Liver (tissue), 3 donors: Measurements from ENCODE around the gene DTNB.

ENCODE experiments used
- EGR1 ChIP-seq, 2 donors: IDR thresholded peaks; 2 replicates each; pipeline ENCODE4 v1.6.1; 2016 to 2018; ENCODE audit warnings: antibody characterized with exemption in 2 of 2, low read depth in 2 of 2
- GABPA ChIP-seq, 2 donors: IDR thresholded peaks in 1 of 2; conservative IDR thresholded peaks in 1 of 2; 2 replicates each; pipeline ENCODE4 v1.6.1; 2016; ENCODE audit warnings: antibody characterized with exemption in 2 of 2, mild to moderate bottlenecking in 1 of 2, moderate library complexity in 1 of 2
- JUND ChIP-seq, 2 donors: IDR thresholded peaks; 2 replicates each; pipeline ENCODE4 v1.6.1; 2016; ENCODE audit warnings: antibody characterized with exemption in 2 of 2
- RAD21 ChIP-seq, 2 donors: IDR thresholded peaks; 2 replicates each; pipeline ENCODE4 v1.6.1; 2016; ENCODE audit warnings: antibody characterized with exemption in 2 of 2, mild to moderate bottlenecking in 2 of 2
- RXRA ChIP-seq, 2 donors: IDR thresholded peaks; 2 replicates each; pipeline ENCODE4 v1.6.1; 2017 to 2018; ENCODE audit warnings: antibody characterized with exemption in 2 of 2, mild to moderate bottlenecking in 1 of 2
- TAF1 ChIP-seq: conservative IDR thresholded peaks from 2 replicates; pipeline ENCODE4 v1.6.1; 2016; ENCODE audit warnings: antibody characterized with exemption, mild to moderate bottlenecking
- YY1 ChIP-seq: IDR thresholded peaks from 2 replicates; pipeline ENCODE4 v1.6.1; 2016; ENCODE audit warnings: antibody characterized with exemption, mild to moderate bottlenecking
- TF ChIP-seq, protein P1 (sequence below): fragments of 150-350 bp; IDR thresholded peaks from 2 replicates; pipeline ENCODE4 v1.5.1; 2017; ENCODE audit warnings: improper control_type of control experiment, low read depth, low read length; ENCODE audit not compliant: missing input control
- TF ChIP-seq, protein P2 (sequence below): IDR thresholded peaks from 2 replicates; pipeline ENCODE4 v1.6.1; 2016; ENCODE audit warnings: antibody characterized with exemption, mild to moderate bottlenecking
- TF ChIP-seq, protein P3 (sequence below): IDR thresholded peaks from 2 replicates; pipeline ENCODE4 v1.6.1; 2016; ENCODE audit warnings: antibody characterized with exemption
- TF ChIP-seq, protein P4 (sequence below): IDR thresholded peaks from 2 replicates; pipeline ENCODE4 v1.6.1; 2016; ENCODE audit warnings: antibody characterized with exemption
- donor health status: healthy.
- donor health status: healthy.

DNA sequence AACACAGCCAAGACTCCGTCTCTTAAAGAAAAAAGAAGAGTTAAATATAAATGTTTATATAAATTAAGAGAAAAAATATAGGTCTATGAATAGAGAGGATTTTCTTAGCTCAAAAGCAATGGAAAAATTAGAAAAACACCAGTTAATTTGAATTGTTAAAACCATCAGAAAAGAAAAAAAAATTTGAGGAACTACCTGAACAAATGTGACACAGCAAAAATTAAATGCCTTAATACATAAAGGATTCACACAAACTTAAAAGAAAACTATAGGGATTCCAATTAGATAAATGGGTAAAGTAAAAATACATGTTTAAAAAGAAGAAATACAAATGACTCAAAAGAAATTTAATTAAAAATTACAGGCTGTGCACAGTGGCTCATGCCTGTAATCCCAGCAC lies 183.7 kb downstream of the DTNB start:
- TF ChIP-seq, protein P1, sequence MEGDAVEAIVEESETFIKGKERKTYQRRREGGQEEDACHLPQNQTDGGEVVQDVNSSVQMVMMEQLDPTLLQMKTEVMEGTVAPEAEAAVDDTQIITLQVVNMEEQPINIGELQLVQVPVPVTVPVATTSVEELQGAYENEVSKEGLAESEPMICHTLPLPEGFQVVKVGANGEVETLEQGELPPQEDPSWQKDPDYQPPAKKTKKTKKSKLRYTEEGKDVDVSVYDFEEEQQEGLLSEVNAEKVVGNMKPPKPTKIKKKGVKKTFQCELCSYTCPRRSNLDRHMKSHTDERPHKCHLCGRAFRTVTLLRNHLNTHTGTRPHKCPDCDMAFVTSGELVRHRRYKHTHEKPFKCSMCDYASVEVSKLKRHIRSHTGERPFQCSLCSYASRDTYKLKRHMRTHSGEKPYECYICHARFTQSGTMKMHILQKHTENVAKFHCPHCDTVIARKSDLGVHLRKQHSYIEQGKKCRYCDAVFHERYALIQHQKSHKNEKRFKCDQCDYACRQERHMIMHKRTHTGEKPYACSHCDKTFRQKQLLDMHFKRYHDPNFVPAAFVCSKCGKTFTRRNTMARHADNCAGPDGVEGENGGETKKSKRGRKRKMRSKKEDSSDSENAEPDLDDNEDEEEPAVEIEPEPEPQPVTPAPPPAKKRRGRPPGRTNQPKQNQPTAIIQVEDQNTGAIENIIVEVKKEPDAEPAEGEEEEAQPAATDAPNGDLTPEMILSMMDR = no peak
- TF ChIP-seq EGR1 (IDR thresholded peaks at IDR 0.05; ENCODE audit: low read depth in 2 of 2) (no peak), RXRA (IDR thresholded peaks at IDR 0.05) (no peak), RAD21 (IDR thresholded peaks at IDR 0.05) (no peak), YY1 (no peak), TAF1 (no peak), GABPA (IDR thresholded peaks at IDR 0.05 in 1 of 2, conservative IDR thresholded peaks at IDR 0.05 in 1 of 2) (no peak), JUND (IDR thresholded peaks at IDR 0.05) (no peak)
- TF ChIP-seq, protein P2, sequence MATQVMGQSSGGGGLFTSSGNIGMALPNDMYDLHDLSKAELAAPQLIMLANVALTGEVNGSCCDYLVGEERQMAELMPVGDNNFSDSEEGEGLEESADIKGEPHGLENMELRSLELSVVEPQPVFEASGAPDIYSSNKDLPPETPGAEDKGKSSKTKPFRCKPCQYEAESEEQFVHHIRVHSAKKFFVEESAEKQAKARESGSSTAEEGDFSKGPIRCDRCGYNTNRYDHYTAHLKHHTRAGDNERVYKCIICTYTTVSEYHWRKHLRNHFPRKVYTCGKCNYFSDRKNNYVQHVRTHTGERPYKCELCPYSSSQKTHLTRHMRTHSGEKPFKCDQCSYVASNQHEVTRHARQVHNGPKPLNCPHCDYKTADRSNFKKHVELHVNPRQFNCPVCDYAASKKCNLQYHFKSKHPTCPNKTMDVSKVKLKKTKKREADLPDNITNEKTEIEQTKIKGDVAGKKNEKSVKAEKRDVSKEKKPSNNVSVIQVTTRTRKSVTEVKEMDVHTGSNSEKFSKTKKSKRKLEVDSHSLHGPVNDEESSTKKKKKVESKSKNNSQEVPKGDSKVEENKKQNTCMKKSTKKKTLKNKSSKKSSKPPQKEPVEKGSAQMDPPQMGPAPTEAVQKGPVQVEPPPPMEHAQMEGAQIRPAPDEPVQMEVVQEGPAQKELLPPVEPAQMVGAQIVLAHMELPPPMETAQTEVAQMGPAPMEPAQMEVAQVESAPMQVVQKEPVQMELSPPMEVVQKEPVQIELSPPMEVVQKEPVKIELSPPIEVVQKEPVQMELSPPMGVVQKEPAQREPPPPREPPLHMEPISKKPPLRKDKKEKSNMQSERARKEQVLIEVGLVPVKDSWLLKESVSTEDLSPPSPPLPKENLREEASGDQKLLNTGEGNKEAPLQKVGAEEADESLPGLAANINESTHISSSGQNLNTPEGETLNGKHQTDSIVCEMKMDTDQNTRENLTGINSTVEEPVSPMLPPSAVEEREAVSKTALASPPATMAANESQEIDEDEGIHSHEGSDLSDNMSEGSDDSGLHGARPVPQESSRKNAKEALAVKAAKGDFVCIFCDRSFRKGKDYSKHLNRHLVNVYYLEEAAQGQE = no peak
- TF ChIP-seq, protein P3, sequence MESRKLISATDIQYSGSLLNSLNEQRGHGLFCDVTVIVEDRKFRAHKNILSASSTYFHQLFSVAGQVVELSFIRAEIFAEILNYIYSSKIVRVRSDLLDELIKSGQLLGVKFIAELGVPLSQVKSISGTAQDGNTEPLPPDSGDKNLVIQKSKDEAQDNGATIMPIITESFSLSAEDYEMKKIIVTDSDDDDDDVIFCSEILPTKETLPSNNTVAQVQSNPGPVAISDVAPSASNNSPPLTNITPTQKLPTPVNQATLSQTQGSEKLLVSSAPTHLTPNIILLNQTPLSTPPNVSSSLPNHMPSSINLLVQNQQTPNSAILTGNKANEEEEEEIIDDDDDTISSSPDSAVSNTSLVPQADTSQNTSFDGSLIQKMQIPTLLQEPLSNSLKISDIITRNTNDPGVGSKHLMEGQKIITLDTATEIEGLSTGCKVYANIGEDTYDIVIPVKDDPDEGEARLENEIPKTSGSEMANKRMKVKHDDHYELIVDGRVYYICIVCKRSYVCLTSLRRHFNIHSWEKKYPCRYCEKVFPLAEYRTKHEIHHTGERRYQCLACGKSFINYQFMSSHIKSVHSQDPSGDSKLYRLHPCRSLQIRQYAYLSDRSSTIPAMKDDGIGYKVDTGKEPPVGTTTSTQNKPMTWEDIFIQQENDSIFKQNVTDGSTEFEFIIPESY = no peak
- TF ChIP-seq, protein P4, sequence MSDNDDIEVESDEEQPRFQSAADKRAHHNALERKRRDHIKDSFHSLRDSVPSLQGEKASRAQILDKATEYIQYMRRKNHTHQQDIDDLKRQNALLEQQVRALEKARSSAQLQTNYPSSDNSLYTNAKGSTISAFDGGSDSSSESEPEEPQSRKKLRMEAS = no peak
